Adrenal gland (tissue), 12 donors: Measurements from ENCODE around the gene ZCWPW1. TPM values are rescaled to one million over a fixed set of nuclear protein-coding genes. Genes with fewer than 3 reads are reported as not detected.

Experiments used
- DNase-seq, 7 donors: peaks; one replicate each; pipeline ENCODE4 v3.0.0-alpha.2; 2019 to 2020
- H3K27ac ChIP-seq, 5 donors: fragments of 200-600 bp; sonication (generic) in 4 of 5; 1 replicate in 3 of 5; 2 replicates in 2 of 5; pipeline versions ENCODE4 v1.5.1 to v1.8.0; 2016 to 2020; ENCODE audit warnings: mild to moderate bottlenecking in 1 of 5
- H3K27me3 ChIP-seq: fragments of 200-600 bp; 2 replicates; pipeline ENCODE4 v1.8.0; 2021
- H3K36me3 ChIP-seq, 2 donors: fragments of 200-600 bp; replicated peaks in 1 of 2; 1 replicate in 1 of 2; 2 replicates in 1 of 2; pipeline versions ENCODE4 v1.5.1 to v1.8.0; 2018 to 2022
- H3K4me1 ChIP-seq, 2 donors: fragments of 200-600 bp; replicated peaks in 1 of 2; 1 replicate in 1 of 2; 2 replicates in 1 of 2; pipeline versions ENCODE4 v1.5.1 to v1.8.0; 2018 to 2021
- H3K4me3 ChIP-seq, 4 donors: fragments of 200-600 bp; sonication (generic) in 3 of 4; one replicate each; pipeline ENCODE4 v1.5.1; 2016 to 2018
- H3K9me3 ChIP-seq, 3 donors: fragments of 200-600 bp; sonication (generic) in 1 of 3; replicated peaks in 1 of 3; 1 replicate in 2 of 3; 2 replicates in 1 of 3; pipeline versions ENCODE4 v1.5.1 to v1.8.0; 2016 to 2021
- POLR2A ChIP-seq, 2 donors: fragments of 450-650 bp; IDR thresholded peaks; one replicate each; pipeline ENCODE4 v1.6.1; 2017; ENCODE audit warnings: antibody characterized with exemption in 2 of 2, mild to moderate bottlenecking in 2 of 2, moderate library complexity in 1 of 2
- WGBS, 4 donors: extraction: QIAGEN DNeasy Blood & Tissue Kit in 2 of 4; methylation state at CpG; one replicate each; pipeline versions ENCODE4 v1.1.5 to v1.1.7; 2013 to 2017; 5-methylcytosine and 5-hydroxymethylcytosine counted together
- intact Hi-C, 2 donors: fragments of 100-400 bp; cut with DNase I; formaldehyde crosslinking; loops; one replicate each; pipeline versions ENCODE4 v1.14.1 to v1.15.0; 2022 to 2023
- polyA plus RNA-seq, 3 donors: library from polyadenylated mRNA; stranded (reverse); fragments of 200-250 nt in 2 of 3; fragments of 350-450 nt in 1 of 3; fragmentation: Illumina TruSeq in 1 of 3; extraction: RNeasy Lipid Tissue Mini Kit (QIAGEN cat#74804) in 1 of 3; gene quantifications; one replicate each; pipeline ENCODE4 v1.2.3, GENCODE V29; 2013 to 2014
- total RNA-seq, 9 donors: library from RNA; depleted of rRNA in 4 of 9; stranded (reverse); fragments of >200 nt in 4 of 9; fragments of 120-200 nt in 1 of 9; fragmentation: NEBNext Ultra II Directional in 1 of 9; extraction: Animal tissue kit (Norgen Biotek cat#: 25700) in 1 of 9; gene quantifications; one replicate each; pipeline versions ENCODE4 v1.1.0 to v1.2.4, GENCODE V29; 2013 to 2023
- TF ChIP-seq, protein P1 (sequence below), 6 experiments: fragments of 450-650 bp in 4 of 6; fragments of 200-600 bp in 2 of 6; sonication (generic) in 1 of 6; IDR thresholded peaks; 1 replicate in 5 of 6; 2 replicates in 1 of 6; pipeline versions ENCODE4 v1.5.1 to v1.8.0; 2016 to 2021; ENCODE audit warnings: antibody characterized with exemption in 6 of 6, mild to moderate bottlenecking in 2 of 6, moderate library complexity in 1 of 6
- donor health status: healthy with polysubstance abuse.
- donor health status: Bipolar disorder and iron deficiency.
- donor health status: DM: yes; HTN: yes; CAD: no.
- donor health status: DM: no; HTN: no; CAD: no.
- donor health status: DM: no; HTN: no; CAD: no.
- donor health status: DM: yes; HTN: yes; CAD: no.

Gene ZCWPW1
- total and polyA plus RNA-seq, 12 donors, result 1.0 to 20.2 (median 4.7) TPM

- TF ChIP-seq, protein P1, sequence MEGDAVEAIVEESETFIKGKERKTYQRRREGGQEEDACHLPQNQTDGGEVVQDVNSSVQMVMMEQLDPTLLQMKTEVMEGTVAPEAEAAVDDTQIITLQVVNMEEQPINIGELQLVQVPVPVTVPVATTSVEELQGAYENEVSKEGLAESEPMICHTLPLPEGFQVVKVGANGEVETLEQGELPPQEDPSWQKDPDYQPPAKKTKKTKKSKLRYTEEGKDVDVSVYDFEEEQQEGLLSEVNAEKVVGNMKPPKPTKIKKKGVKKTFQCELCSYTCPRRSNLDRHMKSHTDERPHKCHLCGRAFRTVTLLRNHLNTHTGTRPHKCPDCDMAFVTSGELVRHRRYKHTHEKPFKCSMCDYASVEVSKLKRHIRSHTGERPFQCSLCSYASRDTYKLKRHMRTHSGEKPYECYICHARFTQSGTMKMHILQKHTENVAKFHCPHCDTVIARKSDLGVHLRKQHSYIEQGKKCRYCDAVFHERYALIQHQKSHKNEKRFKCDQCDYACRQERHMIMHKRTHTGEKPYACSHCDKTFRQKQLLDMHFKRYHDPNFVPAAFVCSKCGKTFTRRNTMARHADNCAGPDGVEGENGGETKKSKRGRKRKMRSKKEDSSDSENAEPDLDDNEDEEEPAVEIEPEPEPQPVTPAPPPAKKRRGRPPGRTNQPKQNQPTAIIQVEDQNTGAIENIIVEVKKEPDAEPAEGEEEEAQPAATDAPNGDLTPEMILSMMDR (IDR thresholded peaks at IDR 0.05), result no peak
- no peak for TF ChIP-seq POLR2A (IDR thresholded peaks at IDR 0.05)
- intact Hi-C loops, result no loop called here
- Histone ChIP-seq H3K4me1 (peaks cover 13 to 17% of the 10 kb centered on the region in 2 donors), H3K27ac (no peak overlapping the region), H3K4me3 (no peak overlapping the region), H3K9me3 (no peaks in the 10 kb centered on the region), H3K27me3 (no peaks in the 10 kb centered on the region), H3K36me3 (no peaks in the 10 kb centered on the region)
- DNase-seq, result no peak
- 97 to 100% (median 98%) methylated on average over 2 of the region's 2 CpGs for WGBS, 4 donors
Measured at GRCh38 chr7:100402241-100402640, 26.3 kb downstream of the ZCWPW1 start.

- no peaks in the 10 kb centered on the region for H3K9me3 ChIP-seq
- H3K27me3 ChIP-seq, result no peaks in the 10 kb centered on the region
- 81 to 87% (median 85%) methylated on average over 5 of the region's 5 CpGs for WGBS, 4 donors
- intact Hi-C loops, result no loop called here
- peaks cover 12 to 17% of the 10 kb centered on the region in 2 donors for H3K4me1 ChIP-seq
- no peak for DNase-seq
- TF ChIP-seq, protein P1 (IDR thresholded peaks at IDR 0.05), result no peak
- no peak for TF ChIP-seq POLR2A (IDR thresholded peaks at IDR 0.05)
- H3K27ac ChIP-seq, result no peak overlapping the region
- H3K36me3 ChIP-seq, result no peaks in the 10 kb centered on the region
- no peak overlapping the region for H3K4me3 ChIP-seq
Measured at GRCh38 chr7:100401811-100402210, 26.7 kb downstream of the ZCWPW1 start.

GRCh38 chr7:100400656-100401055 lies 27.8 kb downstream of the ZCWPW1 start:
- Histone ChIP-seq H3K27me3 (no peaks in the 10 kb centered on the region), H3K36me3 (no peaks in the 10 kb centered on the region), H3K9me3 (no peaks in the 10 kb centered on the region), H3K4me1 (peaks cover 12 to 22% of the 10 kb centered on the region in 2 donors), H3K4me3 (no peak overlapping the region), H3K27ac (peak overlapping the region in 2 of 5 donors; percentile 2 to 3)
- TF ChIP-seq POLR2A (IDR thresholded peaks at IDR 0.05), result no peak
- TF ChIP-seq, protein P1 (IDR thresholded peaks at IDR 0.05), result no peak
- intact Hi-C loops, result no loop called here
- DNase-seq, result peak in 1 of 7 donors; percentile 18
- WGBS, 4 donors, result 84 to 92% (median 87%) methylated on average over 8 to 11 of the region's 11 CpGs

DNA sequence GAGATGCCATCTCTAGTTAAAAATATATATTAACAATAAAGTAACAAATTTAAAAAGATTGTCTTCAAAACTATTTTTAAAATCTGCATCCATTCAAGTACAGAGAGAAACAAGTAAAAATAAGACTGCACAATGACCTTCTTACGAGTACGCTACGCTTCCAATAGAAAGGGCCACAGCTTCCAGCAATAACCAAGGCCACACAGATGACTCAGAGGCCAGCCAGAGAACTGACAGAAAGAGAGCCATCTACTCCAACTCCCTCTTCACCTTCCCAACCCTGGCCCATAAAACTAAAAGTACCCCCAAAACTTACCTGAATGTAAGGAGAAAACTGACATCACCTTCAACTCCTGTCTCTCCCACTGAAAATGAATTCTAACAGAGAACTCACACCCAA lies 28.5 kb downstream of the ZCWPW1 start:
- WGBS, 4 donors, result 42 to 73% (median 52%) methylated on average over 3 of the region's 3 CpGs
- TF ChIP-seq POLR2A (IDR thresholded peaks at IDR 0.05), result no peak
- TF ChIP-seq, protein P1 (IDR thresholded peaks at IDR 0.05), result no peak
- Histone ChIP-seq H3K36me3 (no peaks in the 10 kb centered on the region), H3K9me3 (no peaks in the 10 kb centered on the region), H3K27me3 (no peaks in the 10 kb centered on the region), H3K27ac (peak overlapping the region in 4 of 5 donors; percentile 31 to 79 (median 63)), H3K4me1 (peaks cover 12 to 22% of the 10 kb centered on the region in 2 donors), H3K4me3 (no peak overlapping the region)
- peak; percentile 63 to 86 (median 84) for DNase-seq
- intact Hi-C loops, result no loop called here
